ENCODE data around the gene TTYH2.

Gene TTYH2

GRCh38 chr17:74250324-74250995 is 37.1 kb downstream of the TTYH2 start:
- no peaks in the 10 kb centered on the region for H3K9me2 ChIP-seq (replicated peaks; ENCODE audit: insufficient read depth, low read length)
- H3K4me2 ChIP-seq (ENCODE audit: low read depth, low read length, poor library complexity, severe bottlenecking), result no peak overlapping the region
- TF ChIP-seq CTCF (IDR thresholded peaks at IDR 0.05; ENCODE audit: insufficient read depth, low read length, poor library complexity, severe bottlenecking) (no peak), EZH2phosphoT487 (conservative IDR thresholded peaks at IDR 0.05; ENCODE audit: low read length) (no peak)
- H3K9me3 ChIP-seq (ENCODE audit: insufficient read depth, low read length), result no peaks in the 10 kb centered on the region
- no peak overlapping the region for H3K4me3 ChIP-seq (ENCODE audit: insufficient read depth, low read length, poor library complexity, severe bottlenecking)
- H3K27ac ChIP-seq (ENCODE audit: low read depth, low read length), result no peak overlapping the region
- H3K36me3 ChIP-seq (ENCODE audit: low read length), result no peaks in the 10 kb centered on the region
- no peak overlapping the region for H3K9ac ChIP-seq (ENCODE audit: low read length)
- no peak overlapping the region for H2AFZ ChIP-seq (ENCODE audit: low read depth, low read length, severe bottlenecking)
- H3K79me2 ChIP-seq (ENCODE audit: insufficient read depth, low read length), result no peaks in the 10 kb centered on the region
- H3F3A ChIP-seq (ENCODE audit: insufficient read depth), result no peaks in the 10 kb centered on the region
- no peaks in the 10 kb centered on the region for H4K20me1 ChIP-seq (ENCODE audit: low read depth, low read length)
- no peaks in the 10 kb centered on the region for H3K27me3 ChIP-seq (ENCODE audit: low read length)

GRCh38 chr17:74251051-74251450 is 37.7 kb downstream of the TTYH2 start:
- H3K4me3 ChIP-seq (ENCODE audit: insufficient read depth, low read length, poor library complexity, severe bottlenecking), result no peak overlapping the region
- H3K9ac ChIP-seq (ENCODE audit: low read length), result no peak overlapping the region
- H2AFZ ChIP-seq (ENCODE audit: low read depth, low read length, severe bottlenecking), result no peak overlapping the region
- H3K27ac ChIP-seq (ENCODE audit: low read depth, low read length), result no peak overlapping the region
- H3F3A ChIP-seq (ENCODE audit: insufficient read depth), result no peaks in the 10 kb centered on the region
- no peak overlapping the region for H3K4me2 ChIP-seq (ENCODE audit: low read depth, low read length, poor library complexity, severe bottlenecking)
- H3K79me2 ChIP-seq (ENCODE audit: insufficient read depth, low read length), result no peaks in the 10 kb centered on the region
- H4K20me1 ChIP-seq (ENCODE audit: low read depth, low read length), result no peaks in the 10 kb centered on the region
- H3K9me3 ChIP-seq (ENCODE audit: insufficient read depth, low read length), result no peaks in the 10 kb centered on the region
- no peaks in the 10 kb centered on the region for H3K27me3 ChIP-seq (ENCODE audit: low read length)
- no peaks in the 10 kb centered on the region for H3K36me3 ChIP-seq (ENCODE audit: low read length)
- no peaks in the 10 kb centered on the region for H3K9me2 ChIP-seq (replicated peaks; ENCODE audit: insufficient read depth, low read length)
- no peak for TF ChIP-seq EZH2phosphoT487 (conservative IDR thresholded peaks at IDR 0.05; ENCODE audit: low read length)
- no peak for TF ChIP-seq CTCF (IDR thresholded peaks at IDR 0.05; ENCODE audit: insufficient read depth, low read length, poor library complexity, severe bottlenecking)

- Histone ChIP-seq H4K20me1 (ENCODE audit: low read depth, low read length) (no peaks in the 10 kb centered on the region), H3K27ac (ENCODE audit: low read depth, low read length) (no peak overlapping the region), H3K9me2 (replicated peaks; ENCODE audit: insufficient read depth, low read length) (no peaks in the 10 kb centered on the region), H3K4me2 (ENCODE audit: low read depth, low read length, poor library complexity, severe bottlenecking) (no peak overlapping the region), H3F3A (ENCODE audit: insufficient read depth) (no peaks in the 10 kb centered on the region), H3K27me3 (ENCODE audit: low read length) (no peaks in the 10 kb centered on the region), H3K36me3 (ENCODE audit: low read length) (no peaks in the 10 kb centered on the region), H3K9me3 (ENCODE audit: insufficient read depth, low read length) (no peaks in the 10 kb centered on the region), H2AFZ (ENCODE audit: low read depth, low read length, severe bottlenecking) (no peak overlapping the region), H3K9ac (ENCODE audit: low read length) (no peak overlapping the region), H3K79me2 (ENCODE audit: insufficient read depth, low read length) (no peaks in the 10 kb centered on the region), H3K4me3 (ENCODE audit: insufficient read depth, low read length, poor library complexity, severe bottlenecking) (no peak overlapping the region)
- TF ChIP-seq EZH2phosphoT487 (conservative IDR thresholded peaks at IDR 0.05; ENCODE audit: low read length) (no peak), CTCF (IDR thresholded peaks at IDR 0.05; ENCODE audit: insufficient read depth, low read length, poor library complexity, severe bottlenecking) (no peak)
Measured at GRCh38 chr17:74251569-74251968, 38.2 kb downstream of the TTYH2 start.
